ENCODE measurements around the gene MEIOC.

DNA sequence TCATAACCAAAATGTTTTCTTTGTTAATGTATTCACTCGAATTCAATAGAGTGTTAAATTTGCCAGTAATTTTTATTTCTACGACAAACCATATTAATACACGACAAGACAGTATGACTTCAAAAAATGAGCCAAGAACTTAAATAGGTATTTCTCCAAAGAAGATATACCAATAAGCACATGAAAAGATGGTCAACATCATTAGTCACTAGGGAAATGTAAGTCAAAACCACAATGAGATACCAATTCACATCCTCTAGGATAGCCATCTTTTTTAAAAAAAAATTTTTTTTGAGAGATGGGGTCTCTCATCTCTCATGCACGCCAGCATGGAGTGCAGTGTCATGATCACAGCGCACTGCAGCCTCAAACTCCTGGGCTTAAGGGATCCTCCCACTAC, 5.0 kb upstream of the MEIOC start:
- TF ChIP-seq, protein P1, sequence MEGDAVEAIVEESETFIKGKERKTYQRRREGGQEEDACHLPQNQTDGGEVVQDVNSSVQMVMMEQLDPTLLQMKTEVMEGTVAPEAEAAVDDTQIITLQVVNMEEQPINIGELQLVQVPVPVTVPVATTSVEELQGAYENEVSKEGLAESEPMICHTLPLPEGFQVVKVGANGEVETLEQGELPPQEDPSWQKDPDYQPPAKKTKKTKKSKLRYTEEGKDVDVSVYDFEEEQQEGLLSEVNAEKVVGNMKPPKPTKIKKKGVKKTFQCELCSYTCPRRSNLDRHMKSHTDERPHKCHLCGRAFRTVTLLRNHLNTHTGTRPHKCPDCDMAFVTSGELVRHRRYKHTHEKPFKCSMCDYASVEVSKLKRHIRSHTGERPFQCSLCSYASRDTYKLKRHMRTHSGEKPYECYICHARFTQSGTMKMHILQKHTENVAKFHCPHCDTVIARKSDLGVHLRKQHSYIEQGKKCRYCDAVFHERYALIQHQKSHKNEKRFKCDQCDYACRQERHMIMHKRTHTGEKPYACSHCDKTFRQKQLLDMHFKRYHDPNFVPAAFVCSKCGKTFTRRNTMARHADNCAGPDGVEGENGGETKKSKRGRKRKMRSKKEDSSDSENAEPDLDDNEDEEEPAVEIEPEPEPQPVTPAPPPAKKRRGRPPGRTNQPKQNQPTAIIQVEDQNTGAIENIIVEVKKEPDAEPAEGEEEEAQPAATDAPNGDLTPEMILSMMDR (IDR thresholded peaks at IDR 0.05) = no peak
- no peak for TF ChIP-seq ZFX (IDR thresholded peaks at IDR 0.05; ENCODE audit: borderline replicate concordance)
